ENCODE data around the gene TMPRSS7.

GRCh38 chr3:112088944-112089343 lies 54.4 kb downstream of the TMPRSS7 start:
- TF ChIP-seq CTCF (IDR thresholded peaks at IDR 0.05; ENCODE audit: insufficient read depth, low read length, poor library complexity, severe bottlenecking) (no peak), EZH2phosphoT487 (conservative IDR thresholded peaks at IDR 0.05; ENCODE audit: low read length) (no peak)

Data from SU-DHL-6 (cell line).